ENCODE results near the gene PCDHA3. TPM values are rescaled to one million over a fixed set of nuclear protein-coding genes. Genes with fewer than 3 reads are reported as not detected.
"Not testable (repeated sequence)": the region's sequence is repeated elsewhere in the genome, so short reads cannot be mapped to it uniquely, and the experiment has no call there.

Gene PCDHA3
- total RNA-seq, 1 experiment from 2014 or later = not detected

DNA sequence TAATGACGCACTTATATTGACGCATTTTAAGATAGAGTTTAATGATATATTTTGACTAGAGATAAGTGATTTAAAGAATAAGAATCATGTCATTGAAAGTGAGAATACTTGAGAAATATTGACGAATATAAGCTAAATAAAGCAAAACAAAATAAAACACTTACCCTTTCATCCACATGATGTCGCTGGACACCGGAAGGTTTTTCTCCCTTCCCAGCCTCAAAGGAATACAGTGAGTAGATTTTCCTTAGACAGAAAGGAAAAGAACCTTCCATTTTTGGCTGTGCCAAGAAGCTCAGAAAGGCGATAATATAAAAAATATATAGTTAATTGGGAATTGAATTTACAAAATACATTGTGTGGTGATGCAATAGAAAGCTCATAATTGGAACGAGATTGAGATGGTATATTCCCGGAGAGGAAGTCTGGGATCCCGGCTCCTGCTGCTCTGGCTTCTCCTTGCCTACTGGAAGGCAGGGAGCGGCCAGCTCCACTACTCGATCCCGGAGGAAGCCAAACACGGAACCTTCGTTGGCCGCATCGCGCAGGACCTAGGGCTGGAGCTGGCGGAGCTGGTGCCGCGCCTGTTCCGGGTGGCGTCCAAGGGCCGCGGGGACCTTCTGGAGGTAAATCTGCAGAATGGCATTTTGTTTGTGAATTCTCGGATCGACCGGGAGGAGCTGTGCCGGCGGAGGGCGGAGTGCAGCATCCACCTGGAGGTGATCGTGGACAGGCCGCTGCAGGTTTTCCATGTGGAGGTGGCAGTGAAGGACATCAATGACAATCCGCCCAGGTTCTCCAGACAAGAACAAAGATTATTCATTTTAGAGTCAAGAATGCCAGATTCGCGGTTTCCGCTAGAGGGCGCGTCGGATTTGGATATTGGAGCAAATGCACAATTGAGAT, 20.8 kb downstream of the PCDHA3 start, which contains the start of gene PCDHA5:
TSS of gene PCDHA5 (plus strand) at position 239 of the 906 bp plus-strand sequence.
- Mint-ChIP-seq H3K27me3 (ENCODE audit: insufficient read depth, unreplicated experiment) (no peaks in the 10 kb centered on the region), H3K4me3 (ENCODE audit: unreplicated experiment) (no peak within 1 kb of the TSS), H3K27ac (ENCODE audit: unreplicated experiment) (no peak within 1 kb of the TSS), H3K9me3 (ENCODE audit: unreplicated experiment) (peaks cover 6% of the 10 kb centered on the region), H3K4me1 (ENCODE audit: low read depth, unreplicated experiment) (no peaks in the 10 kb centered on the region), H3K36me3 (ENCODE audit: insufficient read depth, unreplicated experiment) (no peaks in the 10 kb centered on the region)
- intact Hi-C loops (cut with micrococcal nuclease; ENCODE audit: unreplicated experiment) = no loop called here
- POLR2A ChIA-PET = no interaction called here
- Histone ChIP-seq H3K4me3 (ENCODE audit: low read depth, low read length) (no peak within 1 kb of the TSS), H3K9me3 (no peaks in the 10 kb centered on the region), H3K4me1 (no peaks in the 10 kb centered on the region), H3K27me3 (replicated peaks; ENCODE audit: control insufficient read depth, insufficient read depth, low read length) (no peaks in the 10 kb centered on the region), H3K36me3 (ENCODE audit: control insufficient read depth, insufficient read depth, low read length) (no peaks in the 10 kb centered on the region)
- no peak for DNase-seq
- TF ChIP-seq CTCF (IDR thresholded peaks at IDR 0.05; ENCODE audit: insufficient read depth in 1 of 2, low read depth in 1 of 2, low read length in 1 of 2, severe bottlenecking in 1 of 2, unreplicated experiment in 1 of 2) = no peak
- no TSS peak for BruUV-seq (replicated peaks)
- CTCF ChIA-PET = no interaction called here

- H3K4me3 ChIP-seq (ENCODE audit: low read depth, low read length) = no peak overlapping the region
- no TSS peak for BruUV-seq (replicated peaks)
- POLR2A ChIA-PET = no interaction called here
- intact Hi-C loops (cut with micrococcal nuclease; ENCODE audit: unreplicated experiment) = no loop called here
- H3K9me3 Mint-ChIP-seq (ENCODE audit: unreplicated experiment) = peaks cover 8% of the 10 kb centered on the region
- no peak overlapping the region for H3K4me3 Mint-ChIP-seq (ENCODE audit: unreplicated experiment)
- no peak for TF ChIP-seq CTCF (IDR thresholded peaks at IDR 0.05; ENCODE audit: insufficient read depth in 1 of 2, low read depth in 1 of 2, low read length in 1 of 2, severe bottlenecking in 1 of 2, unreplicated experiment in 1 of 2)
- no peaks in the 10 kb centered on the region for H3K27me3 ChIP-seq (replicated peaks; ENCODE audit: control insufficient read depth, insufficient read depth, low read length)
- no peaks in the 10 kb centered on the region for H3K36me3 Mint-ChIP-seq (ENCODE audit: insufficient read depth, unreplicated experiment)
- H3K36me3 ChIP-seq (ENCODE audit: control insufficient read depth, insufficient read depth, low read length) = no peaks in the 10 kb centered on the region
- CTCF ChIA-PET = no interaction called here
- H3K27me3 Mint-ChIP-seq (ENCODE audit: insufficient read depth, unreplicated experiment) = no peaks in the 10 kb centered on the region
- no peaks in the 10 kb centered on the region for H3K4me1 ChIP-seq
- H3K27ac Mint-ChIP-seq (ENCODE audit: unreplicated experiment) = no peak overlapping the region
- no peak for DNase-seq
- H3K4me1 Mint-ChIP-seq (ENCODE audit: low read depth, unreplicated experiment) = no peaks in the 10 kb centered on the region
- H3K9me3 ChIP-seq = no peaks in the 10 kb centered on the region
Measured at GRCh38 chr5:140822281-140822629, 21.4 kb downstream of the PCDHA3 start.

- H3K4me1 Mint-ChIP-seq (ENCODE audit: low read depth, unreplicated experiment); H3K36me3 ChIP-seq (ENCODE audit: control insufficient read depth, insufficient read depth, low read length); H3K27ac Mint-ChIP-seq (ENCODE audit: unreplicated experiment); intact Hi-C loops (cut with micrococcal nuclease; ENCODE audit: unreplicated experiment); H3K27me3 Mint-ChIP-seq (ENCODE audit: insufficient read depth, unreplicated experiment); H3K4me3 Mint-ChIP-seq (ENCODE audit: unreplicated experiment); BruUV-seq (replicated peaks); CTCF ChIA-PET; DNase-seq; H3K4me1 ChIP-seq; H3K27me3 ChIP-seq (replicated peaks; ENCODE audit: control insufficient read depth, insufficient read depth, low read length); H3K4me3 ChIP-seq (ENCODE audit: low read depth, low read length); POLR2A ChIA-PET; H3K36me3 Mint-ChIP-seq (ENCODE audit: insufficient read depth, unreplicated experiment); H3K9me3 ChIP-seq; H3K9me3 Mint-ChIP-seq (ENCODE audit: unreplicated experiment): not testable (repeated sequence)
Measured at GRCh38 chr5:140822969-140823368, 22.1 kb downstream of the PCDHA3 start.
